ENCODE data around the gene CD40. TPM values are rescaled to one million over a fixed set of nuclear protein-coding genes. Genes with fewer than 3 reads are reported as not detected.
A peak's percentile ranks its signal among the peaks of the same experiment; 100 is the strongest.

The CD40 gene
- total RNA-seq, 1 donor from 2014 or later: 57.6 TPM

DNA sequence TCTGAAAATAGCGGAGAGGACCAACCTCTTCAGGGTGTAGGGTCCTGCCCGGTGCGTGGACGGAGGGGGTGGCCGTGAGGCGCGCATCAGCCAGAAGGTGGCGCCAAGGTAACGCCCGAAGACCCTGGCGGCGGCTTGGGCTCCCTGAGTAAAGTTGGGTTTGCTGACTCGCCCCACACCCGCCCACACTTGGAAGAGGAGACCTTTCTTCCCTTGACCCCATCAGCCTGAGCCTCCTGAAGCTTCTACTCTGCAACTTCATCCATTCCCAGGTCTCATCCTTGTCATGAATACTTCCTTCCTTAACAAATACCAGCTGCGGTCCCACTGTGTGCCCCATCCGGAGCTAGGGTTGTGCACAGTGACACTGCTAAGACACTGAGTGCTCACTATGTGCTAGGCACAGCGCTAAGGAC is 14.6 kb downstream of the CD40 start:
- TF ChIP-seq, protein P1, sequence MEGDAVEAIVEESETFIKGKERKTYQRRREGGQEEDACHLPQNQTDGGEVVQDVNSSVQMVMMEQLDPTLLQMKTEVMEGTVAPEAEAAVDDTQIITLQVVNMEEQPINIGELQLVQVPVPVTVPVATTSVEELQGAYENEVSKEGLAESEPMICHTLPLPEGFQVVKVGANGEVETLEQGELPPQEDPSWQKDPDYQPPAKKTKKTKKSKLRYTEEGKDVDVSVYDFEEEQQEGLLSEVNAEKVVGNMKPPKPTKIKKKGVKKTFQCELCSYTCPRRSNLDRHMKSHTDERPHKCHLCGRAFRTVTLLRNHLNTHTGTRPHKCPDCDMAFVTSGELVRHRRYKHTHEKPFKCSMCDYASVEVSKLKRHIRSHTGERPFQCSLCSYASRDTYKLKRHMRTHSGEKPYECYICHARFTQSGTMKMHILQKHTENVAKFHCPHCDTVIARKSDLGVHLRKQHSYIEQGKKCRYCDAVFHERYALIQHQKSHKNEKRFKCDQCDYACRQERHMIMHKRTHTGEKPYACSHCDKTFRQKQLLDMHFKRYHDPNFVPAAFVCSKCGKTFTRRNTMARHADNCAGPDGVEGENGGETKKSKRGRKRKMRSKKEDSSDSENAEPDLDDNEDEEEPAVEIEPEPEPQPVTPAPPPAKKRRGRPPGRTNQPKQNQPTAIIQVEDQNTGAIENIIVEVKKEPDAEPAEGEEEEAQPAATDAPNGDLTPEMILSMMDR (IDR thresholded peaks at IDR 0.05; ENCODE audit: insufficient read depth, low read length, poor library complexity, severe bottlenecking): peak; percentile 92
- peaks cover 23% of the 10 kb centered on the region for H3K27me3 ChIP-seq (ENCODE audit: control insufficient read depth, insufficient read depth, low read length)
- no peaks in the 10 kb centered on the region for H3K36me3 ChIP-seq (ENCODE audit: control insufficient read depth, insufficient read depth, low read length)
- H3K4me3 ChIP-seq (ENCODE audit: low read depth, low read length): no peak overlapping the region
- no peak for DNase-seq (ENCODE audit: low read depth)

DNA sequence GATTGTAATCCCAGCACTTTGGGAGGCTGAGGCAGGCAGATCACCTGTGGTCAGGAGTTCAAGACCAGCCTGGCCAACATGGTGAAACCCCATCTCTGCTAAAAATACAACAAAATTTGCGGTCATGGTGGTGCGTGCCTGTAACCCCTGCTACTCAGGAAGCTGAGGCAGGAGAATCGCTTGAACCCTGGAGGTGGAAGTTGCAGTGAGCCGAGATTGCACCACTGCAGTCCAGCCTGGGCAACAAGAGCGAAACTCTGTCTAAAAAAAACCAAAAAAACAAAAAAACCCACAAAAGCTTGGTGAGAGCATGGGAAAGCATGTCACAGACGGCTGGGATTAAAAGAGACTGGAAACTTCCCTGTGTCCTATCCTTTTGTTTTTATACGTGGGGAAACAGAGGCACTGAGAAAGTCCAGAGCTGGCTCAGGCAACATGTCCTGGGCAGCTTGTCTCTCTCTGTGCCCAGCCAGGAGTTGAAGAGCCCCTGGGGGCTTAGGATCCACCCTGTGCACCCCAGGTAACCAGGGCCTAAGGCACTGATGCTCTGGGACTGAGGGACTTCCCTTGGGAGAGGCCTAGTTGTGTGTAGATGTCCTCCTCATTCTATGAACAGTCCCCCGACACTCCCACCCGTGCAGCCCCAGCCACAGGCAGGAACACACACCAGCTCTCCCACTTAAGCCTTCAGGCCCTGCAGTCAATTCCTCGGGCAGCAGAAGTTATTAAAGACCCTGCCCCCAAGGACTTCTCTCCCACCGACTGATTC is 16.0 kb downstream of the CD40 start:
- DNase-seq (ENCODE audit: low read depth): no peak
- Histone ChIP-seq H3K4me3 (ENCODE audit: low read depth, low read length) (no peak overlapping the region), H3K27me3 (ENCODE audit: control insufficient read depth, insufficient read depth, low read length) (peaks cover 32% of the 10 kb centered on the region), H3K36me3 (ENCODE audit: control insufficient read depth, insufficient read depth, low read length) (no peaks in the 10 kb centered on the region)
- TF ChIP-seq, protein P1 (IDR thresholded peaks at IDR 0.05; ENCODE audit: insufficient read depth, low read length, poor library complexity, severe bottlenecking): no peak

DNA sequence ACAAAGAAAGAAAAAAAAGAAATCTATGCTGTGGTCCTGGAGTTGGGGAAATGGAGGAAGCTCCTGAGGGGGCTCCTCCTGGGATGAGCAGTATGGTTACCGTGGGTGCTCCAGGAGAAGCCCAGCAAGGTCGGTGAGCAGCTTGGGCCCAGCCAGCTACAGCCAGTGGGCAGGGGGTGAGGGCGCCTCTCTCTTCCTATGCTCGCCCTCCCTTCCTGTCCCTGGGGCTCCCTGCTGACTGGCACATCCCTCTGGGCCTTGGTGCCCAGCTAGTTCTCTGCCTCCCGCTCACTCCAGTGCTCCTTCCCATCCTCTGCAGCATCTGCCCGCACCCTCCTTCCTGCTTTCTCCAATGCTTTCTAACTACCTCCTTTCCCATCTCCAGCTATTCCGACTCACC is 16.6 kb downstream of the CD40 start:
- DNase-seq (ENCODE audit: low read depth): no peak
- no peak overlapping the region for H3K4me3 ChIP-seq (ENCODE audit: low read depth, low read length)
- H3K27me3 ChIP-seq (ENCODE audit: control insufficient read depth, insufficient read depth, low read length): peaks cover 36% of the 10 kb centered on the region
- no peaks in the 10 kb centered on the region for H3K36me3 ChIP-seq (ENCODE audit: control insufficient read depth, insufficient read depth, low read length)
- TF ChIP-seq, protein P1 (IDR thresholded peaks at IDR 0.05; ENCODE audit: insufficient read depth, low read length, poor library complexity, severe bottlenecking): no peak

DNA sequence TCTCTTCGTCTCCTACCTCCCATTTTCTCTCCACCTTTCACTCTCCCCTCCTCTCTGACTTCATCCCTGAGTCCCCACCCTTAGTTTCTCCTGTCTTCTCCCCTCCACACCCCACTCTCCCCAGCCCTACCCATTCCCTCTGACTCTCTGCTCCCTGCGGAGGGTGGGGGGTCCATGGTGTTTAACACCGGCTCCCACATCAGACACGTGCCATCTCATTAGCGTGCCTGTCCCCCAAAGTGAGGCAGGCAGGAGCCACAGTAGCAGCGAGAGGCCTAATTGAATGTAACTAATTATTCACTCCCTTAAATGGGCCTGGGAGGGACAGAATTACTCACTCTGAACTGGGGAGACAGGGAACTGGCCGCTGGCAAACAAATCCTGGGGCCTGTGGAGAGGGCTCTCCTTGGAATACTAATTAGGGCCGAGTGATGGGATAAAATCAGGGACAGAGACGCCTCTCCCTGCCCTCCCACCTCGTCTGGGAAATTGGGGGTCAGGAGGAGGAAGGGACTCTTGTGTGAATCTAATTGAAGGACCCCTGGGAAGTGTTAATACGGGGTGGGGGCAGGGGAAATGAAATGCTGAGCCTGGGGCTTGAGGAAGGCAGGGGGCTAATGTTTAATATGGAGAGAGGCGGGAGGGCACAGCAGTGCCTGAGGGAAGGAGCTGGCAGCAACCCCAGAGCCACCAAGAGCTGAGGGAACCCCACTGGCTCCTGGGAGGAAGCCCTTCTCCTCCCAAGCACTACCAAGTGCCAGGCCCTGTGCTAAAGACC is 17.9 kb downstream of the CD40 start:
- TF ChIP-seq, protein P1 (IDR thresholded peaks at IDR 0.05; ENCODE audit: insufficient read depth, low read length, poor library complexity, severe bottlenecking): no peak

DNA sequence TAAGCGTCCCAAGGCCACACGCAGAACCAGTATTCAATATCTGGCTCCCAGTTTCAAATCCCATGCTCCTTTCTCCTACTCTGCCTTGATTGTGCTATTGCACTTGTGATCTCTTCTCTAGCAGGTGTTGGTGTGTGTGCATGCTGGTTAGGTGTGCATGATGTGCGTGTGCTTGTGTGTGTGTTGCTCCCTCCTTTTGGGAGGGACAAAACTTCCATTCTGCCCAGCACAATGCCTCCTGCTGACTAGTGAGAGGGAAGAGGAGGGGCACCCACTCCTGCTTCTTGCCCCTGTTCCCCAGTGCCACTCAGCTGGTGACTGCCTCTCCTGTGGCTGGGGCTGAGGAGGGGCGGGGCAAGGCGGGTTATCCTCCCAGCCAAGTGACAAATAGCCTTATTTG is 19.7 kb downstream of the CD40 start:
- TF ChIP-seq, protein P1 (IDR thresholded peaks at IDR 0.05; ENCODE audit: insufficient read depth, low read length, poor library complexity, severe bottlenecking): no peak
- no peak for DNase-seq (ENCODE audit: low read depth)
- Histone ChIP-seq H3K27me3 (ENCODE audit: control insufficient read depth, insufficient read depth, low read length) (peaks cover 54% of the 10 kb centered on the region), H3K36me3 (ENCODE audit: control insufficient read depth, insufficient read depth, low read length) (no peaks in the 10 kb centered on the region), H3K4me3 (ENCODE audit: low read depth, low read length) (no peak overlapping the region)

More for the DNA sequence above, 17.9 kb downstream of the CD40 start:
- H3K4me3 ChIP-seq (ENCODE audit: low read depth, low read length): no peak overlapping the region
- H3K36me3 ChIP-seq (ENCODE audit: control insufficient read depth, insufficient read depth, low read length): no peaks in the 10 kb centered on the region
- no peak for DNase-seq (ENCODE audit: low read depth)
- H3K27me3 ChIP-seq (ENCODE audit: control insufficient read depth, insufficient read depth, low read length): peaks cover 42% of the 10 kb centered on the region
